ENCODE data around the gene GORASP1.
A peak's percentile ranks its signal among the peaks of the same experiment; 100 is the strongest.

GORASP1 gene

DNA sequence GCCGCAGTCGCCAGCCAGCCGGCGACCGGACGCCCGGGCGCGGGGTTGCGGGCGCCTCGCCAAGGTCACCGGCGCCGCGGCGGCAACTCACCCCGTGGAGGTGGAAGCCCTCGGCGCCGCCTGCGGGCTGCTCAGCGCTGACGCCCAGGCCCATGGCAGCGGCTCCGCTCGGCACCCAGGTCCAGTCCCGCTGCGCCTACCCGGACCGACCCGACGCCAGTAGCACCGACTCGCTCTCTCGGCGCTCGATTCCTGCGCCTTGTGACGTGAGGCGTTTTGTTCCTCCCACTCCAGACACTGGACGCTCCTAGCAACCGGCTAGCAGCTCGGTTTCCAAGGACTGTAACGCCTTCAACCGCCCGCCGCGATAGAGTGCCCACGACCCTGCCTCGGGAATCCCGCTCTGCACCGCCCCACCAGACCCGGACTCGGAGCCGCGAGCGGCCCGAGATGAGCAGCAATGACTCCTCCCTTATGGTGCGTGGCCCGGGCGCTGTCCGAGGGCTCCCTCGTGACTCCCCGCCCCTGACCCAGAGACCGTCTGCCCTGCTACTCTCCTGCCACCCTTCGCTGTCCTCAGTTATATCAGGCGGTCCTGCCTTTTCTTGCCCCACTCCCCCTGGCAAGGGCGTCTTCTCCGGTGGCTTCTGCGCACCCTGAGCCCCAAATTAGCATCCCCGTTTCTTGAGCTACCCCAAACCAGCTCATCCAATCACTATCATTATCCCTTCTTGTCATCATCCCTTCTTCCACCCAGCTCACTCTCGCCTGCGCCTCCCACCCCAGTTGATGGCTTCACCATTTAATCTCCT is at the start of gene GORASP1, which contains the start of gene TTC21A:
TSS of gene GORASP1 (minus strand) at position 240 of the 812 bp plus-strand sequence. CDS start at position 154, 86 bp downstream.
TSS of gene TTC21A (plus strand) at position 293 of the 812 bp plus-strand sequence. CDS start at position 451, 158 bp downstream.
- DNase-seq (ENCODE audit: extremely low read depth, low read depth) = peak; percentile 63
- TF ChIP-seq, protein P1, sequence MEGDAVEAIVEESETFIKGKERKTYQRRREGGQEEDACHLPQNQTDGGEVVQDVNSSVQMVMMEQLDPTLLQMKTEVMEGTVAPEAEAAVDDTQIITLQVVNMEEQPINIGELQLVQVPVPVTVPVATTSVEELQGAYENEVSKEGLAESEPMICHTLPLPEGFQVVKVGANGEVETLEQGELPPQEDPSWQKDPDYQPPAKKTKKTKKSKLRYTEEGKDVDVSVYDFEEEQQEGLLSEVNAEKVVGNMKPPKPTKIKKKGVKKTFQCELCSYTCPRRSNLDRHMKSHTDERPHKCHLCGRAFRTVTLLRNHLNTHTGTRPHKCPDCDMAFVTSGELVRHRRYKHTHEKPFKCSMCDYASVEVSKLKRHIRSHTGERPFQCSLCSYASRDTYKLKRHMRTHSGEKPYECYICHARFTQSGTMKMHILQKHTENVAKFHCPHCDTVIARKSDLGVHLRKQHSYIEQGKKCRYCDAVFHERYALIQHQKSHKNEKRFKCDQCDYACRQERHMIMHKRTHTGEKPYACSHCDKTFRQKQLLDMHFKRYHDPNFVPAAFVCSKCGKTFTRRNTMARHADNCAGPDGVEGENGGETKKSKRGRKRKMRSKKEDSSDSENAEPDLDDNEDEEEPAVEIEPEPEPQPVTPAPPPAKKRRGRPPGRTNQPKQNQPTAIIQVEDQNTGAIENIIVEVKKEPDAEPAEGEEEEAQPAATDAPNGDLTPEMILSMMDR (IDR thresholded peaks at IDR 0.05; ENCODE audit: low read depth, low read length) = no peak; the same call in 1 of the 2 replicates

DNA sequence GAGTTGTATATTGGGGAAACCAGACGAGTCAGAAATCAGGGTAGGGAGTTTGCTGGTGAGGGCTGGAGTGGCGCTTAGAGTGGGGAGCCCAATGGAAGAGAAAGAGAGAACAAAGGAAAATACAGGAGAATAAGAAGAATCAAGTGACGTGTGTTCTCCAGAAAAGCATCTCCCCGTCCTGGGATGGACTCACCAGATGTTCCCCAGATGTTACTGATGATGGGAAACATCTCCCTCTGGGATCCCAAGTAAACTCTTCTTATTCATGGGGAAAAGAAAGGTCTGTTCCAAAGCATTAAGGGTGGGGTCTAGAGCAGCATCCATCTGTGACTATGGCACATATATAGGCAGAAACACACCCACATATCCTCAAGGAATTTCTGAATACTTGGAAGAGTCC is 49.0 kb upstream of the GORASP1 start:
- TF ChIP-seq, protein P1 (IDR thresholded peaks at IDR 0.05; ENCODE audit: low read depth, low read length) = no peak
- no peak for DNase-seq (ENCODE audit: extremely low read depth, low read depth)

DNA sequence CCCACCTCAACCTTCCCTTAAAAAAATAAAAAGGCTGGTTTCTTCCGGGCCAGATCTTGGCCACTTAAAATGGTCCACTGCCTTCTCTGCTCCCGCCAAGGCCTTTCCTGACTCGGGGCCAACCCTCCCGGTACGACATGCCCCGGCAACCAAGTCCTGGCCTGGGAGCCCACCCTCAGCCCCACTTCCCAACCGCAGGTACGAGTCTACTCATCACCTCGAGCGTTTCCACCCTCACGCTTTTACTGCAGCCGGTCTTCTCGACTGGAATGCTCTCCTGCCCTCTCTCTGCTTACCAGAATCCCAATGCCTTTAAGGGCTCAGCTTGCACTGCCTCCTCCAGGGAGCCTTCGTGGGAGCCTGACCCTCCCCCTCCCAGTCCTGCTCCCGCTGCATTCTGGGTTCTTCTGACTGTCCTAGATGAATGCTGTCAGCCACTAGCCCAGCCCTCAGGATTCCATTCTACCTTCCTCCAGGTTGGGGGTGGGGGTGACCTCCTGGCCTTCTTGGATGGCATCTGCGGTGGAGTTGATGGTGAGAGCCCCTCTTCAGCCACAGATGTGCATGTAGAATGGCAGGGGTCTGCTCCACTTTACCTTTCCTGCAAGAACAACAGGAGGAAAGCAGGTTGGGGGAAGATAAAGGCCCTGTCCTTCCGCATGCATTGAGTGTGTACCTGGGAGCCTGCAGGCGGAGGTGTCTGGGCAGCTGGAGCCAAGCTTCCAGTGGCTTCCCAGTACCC is 47.0 kb upstream of the GORASP1 start:
- DNase-seq (ENCODE audit: extremely low read depth, low read depth) = no peak
- TF ChIP-seq, protein P1 (IDR thresholded peaks at IDR 0.05; ENCODE audit: low read depth, low read length) = no peak

DNA sequence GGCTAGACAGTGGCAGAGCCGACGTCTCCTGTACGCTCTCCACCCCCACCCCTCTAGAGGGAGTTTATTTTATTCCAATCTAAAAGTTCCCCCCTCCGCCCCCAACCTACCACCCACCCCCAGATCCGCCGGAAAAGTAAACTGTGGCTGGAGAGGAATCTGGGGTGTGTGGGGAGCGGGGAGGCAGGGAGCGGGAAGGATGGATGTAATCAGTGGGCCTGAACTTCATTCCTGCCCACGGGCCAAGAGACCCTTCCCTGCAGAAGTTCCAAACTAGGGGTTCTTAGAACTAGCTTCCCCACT is 46.5 kb upstream of the GORASP1 start:
- DNase-seq (ENCODE audit: extremely low read depth, low read depth) = no peak
- TF ChIP-seq, protein P1 (IDR thresholded peaks at IDR 0.05; ENCODE audit: low read depth, low read length) = no peak

- DNase-seq (ENCODE audit: extremely low read depth, low read depth) = peak; percentile 82
- TF ChIP-seq, protein P1 (IDR thresholded peaks at IDR 0.05; ENCODE audit: low read depth, low read length) = no peak
Observed at GRCh38 chr3:39150803-39151631, 43.6 kb upstream of the GORASP1 start.

GRCh38 chr3:39150148-39150802 is 42.8 kb upstream of the GORASP1 start:
- DNase-seq (ENCODE audit: extremely low read depth, low read depth) = no peak
- TF ChIP-seq, protein P1 (IDR thresholded peaks at IDR 0.05; ENCODE audit: low read depth, low read length) = no peak

Measured in AG09319 (cell line).